OCI-LY3 (cell line): Measurements from ENCODE around the gene SLC8A1.

Source experiments
- H2AFZ ChIP-seq: fragments of 200-600, 300-600 bp; shearing (Covaris generic); 2 replicates; pipeline ENCODE4 v1.6.0; 2014; ENCODE audit warnings: antibody characterized with exemption, low read depth, low read length
- H3K27ac ChIP-seq: fragments of 200-600, 300-600 bp; sonication (generic); 2 replicates; pipeline ENCODE4 v1.5.1; 2014; ENCODE audit warnings: mild to moderate bottlenecking, low read length, moderate library complexity, mixed read lengths
- H3K27me3 ChIP-seq: fragments of 200-600, 300-600 bp; sonication (generic); 2 replicates; pipeline ENCODE4 v1.6.1; 2014; ENCODE audit warnings: low read depth, low read length, mixed read lengths
- H3K36me3 ChIP-seq: fragments of 200-600, 300-600 bp; sonication (generic); replicated peaks from 2 replicates; pipeline ENCODE3; 2014; ENCODE audit warnings: low read depth, low read length, mixed read lengths
- H3K4me1 ChIP-seq: fragments of 300-600, 200-600 bp; sonication (generic); 2 replicates; pipeline ENCODE4 v1.6.1; 2014; ENCODE audit warnings: low read length, mixed read lengths
- H3K4me2 ChIP-seq: fragments of 200-600, 300-600 bp; sonication (generic); 2 replicates; pipeline ENCODE4 v1.6.1; 2014; ENCODE audit warnings: low read length, mixed read lengths
- H3K4me3 ChIP-seq: fragments of 300-600, 200-600 bp; sonication (generic); 2 replicates; pipeline ENCODE4 v1.5.1; 2014; ENCODE audit warnings: antibody characterized with exemption, mild to moderate bottlenecking, low read length, moderate library complexity
- H3K79me2 ChIP-seq: fragments of 300-600, 200-600 bp; shearing (Covaris generic); 2 replicates; pipeline ENCODE4 v1.6.1; 2014; ENCODE audit warnings: mild to moderate bottlenecking, low read length, mixed read lengths
- H3K9ac ChIP-seq: fragments of 300-600, 200-600 bp; shearing (Covaris generic); 2 replicates; pipeline ENCODE4 v1.6.0; 2014; ENCODE audit warnings: mild to moderate bottlenecking, low read length, moderate library complexity
- H3K9me3 ChIP-seq: fragments of 200-600, 300-600 bp; shearing (Covaris generic); 2 replicates; pipeline ENCODE4 v1.6.1; 2014; ENCODE audit warnings: low read length, mixed read lengths; ENCODE audit not compliant: insufficient read depth
- H4K20me1 ChIP-seq: fragments of 200-600, 300-600 bp; sonication (generic); 2 replicates; pipeline ENCODE4 v1.6.1; 2016; ENCODE audit warnings: low read length, mixed read lengths; ENCODE audit not compliant: insufficient read depth
- CTCF ChIP-seq: fragments of 200-600, 300-600 bp; sonication (generic); IDR thresholded peaks from 2 replicates; pipeline ENCODE4 v1.5.1; 2014; ENCODE audit warnings: antibody characterized with exemption, low read length, low read depth
- EZH2phosphoT487 ChIP-seq: fragments of 200-600 bp; shearing (Covaris generic); IDR thresholded peaks from 2 replicates; pipeline ENCODE4 v1.6.1; 2018; ENCODE audit warnings: antibody characterized with exemption, mixed run types, low read depth

SLC8A1 gene

GRCh38 chr2:40155728-40156127 lies 296.2 kb downstream of the SLC8A1 start:
- H3K4me3 ChIP-seq, result no peak overlapping the region
- no peaks in the 10 kb centered on the region for H3K79me2 ChIP-seq
- no peaks in the 10 kb centered on the region for H3K27me3 ChIP-seq
- TF ChIP-seq CTCF, result no peak
- no peak for TF ChIP-seq EZH2phosphoT487
- no peak overlapping the region for H3K27ac ChIP-seq
- H3K9ac ChIP-seq, result no peak overlapping the region
- H4K20me1 ChIP-seq, result no peaks in the 10 kb centered on the region
- no peaks in the 10 kb centered on the region for H3K4me1 ChIP-seq
- H2AFZ ChIP-seq, result no peak overlapping the region
- H3K4me2 ChIP-seq, result no peak overlapping the region
- H3K36me3 ChIP-seq, result no peaks in the 10 kb centered on the region
- no peaks in the 10 kb centered on the region for H3K9me3 ChIP-seq

GRCh38 chr2:40150266-40150665 lies 301.6 kb downstream of the SLC8A1 start:
- Histone ChIP-seq H4K20me1 (no peaks in the 10 kb centered on the region), H3K4me3 (no peak overlapping the region), H3K4me1 (no peaks in the 10 kb centered on the region), H3K9me3 (no peaks in the 10 kb centered on the region), H3K9ac (no peak overlapping the region), H3K27me3 (no peaks in the 10 kb centered on the region; the same call in 1 of the 2 replicates), H3K79me2 (no peaks in the 10 kb centered on the region), H3K27ac (no peak overlapping the region), H2AFZ (no peak overlapping the region), H3K36me3 (no peaks in the 10 kb centered on the region), H3K4me2 (no peak overlapping the region)
- TF ChIP-seq EZH2phosphoT487 (no peak), CTCF (no peak)

GRCh38 chr2:40148334-40148733 lies 303.6 kb downstream of the SLC8A1 start:
- H4K20me1 ChIP-seq, result no peaks in the 10 kb centered on the region
- H3K4me2 ChIP-seq, result no peak overlapping the region
- H3K27me3 ChIP-seq, result no peaks in the 10 kb centered on the region; the same call in 1 of the 2 replicates
- H2AFZ ChIP-seq, result no peak overlapping the region
- no peak overlapping the region for H3K4me3 ChIP-seq
- no peaks in the 10 kb centered on the region for H3K9me3 ChIP-seq
- H3K36me3 ChIP-seq, result no peaks in the 10 kb centered on the region
- H3K27ac ChIP-seq, result no peak overlapping the region
- TF ChIP-seq CTCF (no peak), EZH2phosphoT487 (no peak)
- H3K4me1 ChIP-seq, result no peaks in the 10 kb centered on the region
- H3K9ac ChIP-seq, result no peak overlapping the region
- H3K79me2 ChIP-seq, result no peaks in the 10 kb centered on the region

DNA sequence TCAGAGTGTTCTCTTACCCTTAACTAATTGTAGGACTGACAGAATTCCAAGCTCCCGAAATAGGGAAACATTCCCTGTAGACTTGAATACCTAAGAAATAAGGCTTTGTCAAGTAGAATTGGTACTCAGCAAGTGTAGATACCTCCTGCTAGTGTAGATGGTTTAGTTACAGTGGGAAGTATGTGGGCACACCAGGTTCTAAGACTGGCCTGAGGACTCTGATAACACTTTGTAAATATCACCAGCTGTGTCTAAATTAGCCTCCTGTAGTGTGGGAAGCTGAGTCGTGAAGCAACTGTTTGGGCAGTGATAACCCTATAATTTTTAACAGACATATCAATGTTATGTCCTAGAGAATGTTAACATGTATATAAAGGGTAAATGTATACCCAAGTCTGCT lies 304.5 kb downstream of the SLC8A1 start:
- Histone ChIP-seq H3K79me2 (no peaks in the 10 kb centered on the region), H3K27ac (no peak overlapping the region), H3K9me3 (no peaks in the 10 kb centered on the region), H3K9ac (no peak overlapping the region), H3K36me3 (no peaks in the 10 kb centered on the region), H3K27me3 (no peaks in the 10 kb centered on the region; the same call in 1 of the 2 replicates), H4K20me1 (no peaks in the 10 kb centered on the region), H2AFZ (no peak overlapping the region), H3K4me3 (no peak overlapping the region), H3K4me2 (no peak overlapping the region), H3K4me1 (no peaks in the 10 kb centered on the region)
- TF ChIP-seq EZH2phosphoT487, result no peak
- no peak for TF ChIP-seq CTCF
